ENCODE results near the gene CYB561D2.

Gene CYB561D2

DNA sequence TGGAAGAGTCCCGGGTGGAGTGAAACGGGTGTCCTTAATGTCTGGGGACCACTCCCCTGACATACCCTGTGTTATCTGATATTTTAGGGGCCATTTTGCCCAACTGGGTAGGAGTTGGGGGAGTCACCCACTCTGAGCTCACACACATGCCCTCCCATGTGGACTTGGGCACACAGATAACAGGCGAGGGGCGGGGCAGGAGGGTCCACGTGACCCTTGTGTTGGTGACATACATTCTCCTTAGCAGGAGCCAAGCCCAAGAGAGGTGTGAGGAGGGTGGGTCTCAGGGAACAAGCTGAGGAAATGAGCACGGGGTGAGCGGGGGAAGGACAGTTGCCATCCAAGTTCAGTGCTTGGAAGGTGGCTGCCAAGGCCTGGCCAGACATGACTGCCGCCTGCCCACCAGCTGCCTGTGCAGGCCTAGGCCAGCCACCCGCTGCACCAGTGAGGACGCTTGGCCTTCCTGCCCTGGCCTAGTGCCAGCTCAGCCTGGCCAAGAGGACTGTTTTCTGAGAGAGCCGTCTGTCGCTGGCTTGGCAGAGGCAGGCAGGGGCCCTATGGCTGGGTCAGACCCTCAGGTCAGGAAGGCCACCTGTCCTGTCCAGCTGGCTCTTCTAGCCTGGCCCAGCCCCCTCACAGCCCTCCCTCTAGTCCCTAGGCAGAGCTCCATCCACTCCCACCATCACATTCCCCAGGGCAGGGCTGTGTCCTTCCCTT lies 40.0 kb downstream of the CYB561D2 start:
- Histone ChIP-seq H3K36me3 (ENCODE audit: control insufficient read depth, insufficient read depth, low read length) (no peaks in the 10 kb centered on the region), H3K27ac (no peak overlapping the region), H3K4me3 (ENCODE audit: low read depth, low read length) (no peak overlapping the region), H3K27me3 (ENCODE audit: control insufficient read depth, insufficient read depth, low read length) (no peaks in the 10 kb centered on the region), H3K9me3 (ENCODE audit: control insufficient read depth, low read length) (no peaks in the 10 kb centered on the region), H3K79me2 (no peaks in the 10 kb centered on the region), H3K4me2 (ENCODE audit: low read length) (no peak overlapping the region), H3K9ac (no peak overlapping the region), H2AFZ (peak overlapping the region; percentile 56), H3K4me1 (peaks cover 11% of the 10 kb centered on the region)
- TF ChIP-seq, protein P1, sequence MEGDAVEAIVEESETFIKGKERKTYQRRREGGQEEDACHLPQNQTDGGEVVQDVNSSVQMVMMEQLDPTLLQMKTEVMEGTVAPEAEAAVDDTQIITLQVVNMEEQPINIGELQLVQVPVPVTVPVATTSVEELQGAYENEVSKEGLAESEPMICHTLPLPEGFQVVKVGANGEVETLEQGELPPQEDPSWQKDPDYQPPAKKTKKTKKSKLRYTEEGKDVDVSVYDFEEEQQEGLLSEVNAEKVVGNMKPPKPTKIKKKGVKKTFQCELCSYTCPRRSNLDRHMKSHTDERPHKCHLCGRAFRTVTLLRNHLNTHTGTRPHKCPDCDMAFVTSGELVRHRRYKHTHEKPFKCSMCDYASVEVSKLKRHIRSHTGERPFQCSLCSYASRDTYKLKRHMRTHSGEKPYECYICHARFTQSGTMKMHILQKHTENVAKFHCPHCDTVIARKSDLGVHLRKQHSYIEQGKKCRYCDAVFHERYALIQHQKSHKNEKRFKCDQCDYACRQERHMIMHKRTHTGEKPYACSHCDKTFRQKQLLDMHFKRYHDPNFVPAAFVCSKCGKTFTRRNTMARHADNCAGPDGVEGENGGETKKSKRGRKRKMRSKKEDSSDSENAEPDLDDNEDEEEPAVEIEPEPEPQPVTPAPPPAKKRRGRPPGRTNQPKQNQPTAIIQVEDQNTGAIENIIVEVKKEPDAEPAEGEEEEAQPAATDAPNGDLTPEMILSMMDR (IDR thresholded peaks at IDR 0.05): no peak

DNA sequence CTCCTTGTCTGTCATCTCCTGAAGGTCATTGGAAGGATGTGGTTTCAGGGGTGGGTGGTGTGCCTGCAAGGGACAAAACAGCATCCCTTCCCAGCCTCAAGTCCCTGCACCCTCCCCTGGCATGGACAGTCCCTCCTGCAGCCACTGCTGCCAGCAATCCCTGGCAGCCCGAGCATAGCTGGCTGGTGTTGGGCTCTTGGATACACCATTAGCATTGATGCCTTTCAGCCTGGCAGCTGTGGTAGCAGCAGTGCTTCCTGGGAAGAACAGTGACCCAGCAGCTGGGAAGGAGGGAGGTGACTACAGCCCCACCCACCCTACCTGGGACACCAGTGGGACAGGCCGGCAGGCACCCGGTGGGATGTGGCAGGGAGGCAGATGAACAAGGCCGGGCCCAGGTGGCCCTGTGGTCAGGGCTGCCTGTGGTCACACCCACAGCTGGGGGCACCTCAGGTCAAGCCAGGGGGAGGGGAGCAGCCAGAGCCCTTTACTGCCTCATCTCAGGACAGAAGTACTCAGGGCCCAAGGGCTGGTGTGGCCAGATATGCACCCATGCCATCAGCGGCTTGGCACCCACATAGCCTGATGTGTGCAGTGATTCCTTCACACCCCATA lies 41.5 kb downstream of the CYB561D2 start:
- no peaks in the 10 kb centered on the region for H3K79me2 ChIP-seq
- no peaks in the 10 kb centered on the region for H3K27me3 ChIP-seq (ENCODE audit: control insufficient read depth, insufficient read depth, low read length)
- peaks cover 11% of the 10 kb centered on the region for H3K4me1 ChIP-seq
- no peaks in the 10 kb centered on the region for H3K9me3 ChIP-seq (ENCODE audit: control insufficient read depth, low read length)
- no peak overlapping the region for H3K4me3 ChIP-seq (ENCODE audit: low read depth, low read length)
- TF ChIP-seq, protein P1 (IDR thresholded peaks at IDR 0.05): no peak
- H3K27ac ChIP-seq: no peak overlapping the region
- H3K4me2 ChIP-seq (ENCODE audit: low read length): no peak overlapping the region
- H3K36me3 ChIP-seq (ENCODE audit: control insufficient read depth, insufficient read depth, low read length): no peaks in the 10 kb centered on the region
- peak overlapping the region; percentile 38 for H2AFZ ChIP-seq
- no peak overlapping the region for H3K9ac ChIP-seq

DNA sequence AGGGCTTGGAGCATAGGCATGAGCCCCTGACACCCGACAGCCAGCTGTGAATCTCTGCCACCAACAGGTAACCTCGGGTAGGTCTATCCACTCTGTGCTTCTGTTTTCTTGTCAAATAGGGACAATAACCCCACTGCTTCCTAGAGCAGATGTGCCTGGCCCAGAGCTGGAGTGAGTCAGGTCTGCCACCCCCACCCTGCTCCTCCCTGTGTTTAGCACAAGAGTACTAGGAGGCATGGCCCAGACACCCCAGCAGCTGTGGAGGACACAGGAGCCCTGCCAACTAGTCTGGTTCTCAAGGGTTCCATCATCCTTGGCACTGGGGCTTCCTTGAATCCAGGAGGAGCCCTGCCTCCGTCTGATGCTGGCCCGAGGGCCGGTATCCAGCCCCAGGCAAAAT lies 42.4 kb downstream of the CYB561D2 start:
- Histone ChIP-seq H3K36me3 (ENCODE audit: control insufficient read depth, insufficient read depth, low read length) (no peaks in the 10 kb centered on the region), H3K27ac (no peak overlapping the region), H3K9me3 (ENCODE audit: control insufficient read depth, low read length) (no peaks in the 10 kb centered on the region), H3K4me2 (ENCODE audit: low read length) (no peak overlapping the region), H2AFZ (no peak overlapping the region), H3K9ac (no peak overlapping the region), H3K79me2 (no peaks in the 10 kb centered on the region), H3K4me3 (ENCODE audit: low read depth, low read length) (no peak overlapping the region), H3K4me1 (peaks cover 11% of the 10 kb centered on the region), H3K27me3 (ENCODE audit: control insufficient read depth, insufficient read depth, low read length) (no peaks in the 10 kb centered on the region)
- TF ChIP-seq, protein P1 (IDR thresholded peaks at IDR 0.05): no peak

DNA sequence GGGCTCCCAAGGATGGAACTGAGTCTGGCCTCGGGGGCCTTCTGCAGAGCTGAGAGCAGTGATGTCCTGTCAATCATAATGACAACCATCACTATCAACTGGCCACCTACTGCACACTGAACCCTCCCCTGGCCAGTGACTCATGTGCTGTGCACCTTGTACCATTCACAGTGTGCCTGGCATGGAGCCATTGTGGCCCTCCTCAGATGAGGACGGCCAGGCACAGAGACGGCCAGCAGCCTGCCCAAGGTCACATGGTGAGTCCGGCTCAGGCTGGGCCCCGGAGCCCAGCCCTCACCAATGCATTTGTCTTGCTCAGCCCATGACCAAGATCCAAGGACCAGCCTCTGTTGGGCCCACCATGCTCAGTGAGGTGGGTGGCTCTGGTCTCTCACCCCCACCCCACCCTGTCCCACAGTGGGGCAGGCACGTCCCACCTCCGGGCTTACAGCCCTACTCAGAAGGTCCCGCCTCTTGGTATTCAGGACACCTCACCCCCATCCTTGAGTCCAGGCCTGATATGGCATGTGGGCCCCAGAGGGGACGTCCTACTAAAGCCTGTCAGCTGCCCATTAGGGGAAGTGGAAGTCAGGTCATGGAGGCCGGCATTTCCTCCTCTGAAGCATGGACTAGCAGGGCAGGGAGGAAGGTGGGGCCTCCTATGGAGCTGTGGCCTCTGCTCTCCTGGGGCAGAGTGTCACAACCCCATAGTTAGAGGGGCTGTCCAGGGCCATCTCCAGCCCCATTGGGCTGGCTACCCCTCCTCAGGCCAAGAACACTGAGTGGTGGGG lies 44.6 kb downstream of the CYB561D2 start:
- H3K27ac ChIP-seq: no peak overlapping the region
- no peak overlapping the region for H2AFZ ChIP-seq
- no peaks in the 10 kb centered on the region for H3K9me3 ChIP-seq (ENCODE audit: control insufficient read depth, low read length)
- H3K27me3 ChIP-seq (ENCODE audit: control insufficient read depth, insufficient read depth, low read length): no peaks in the 10 kb centered on the region
- no peak overlapping the region for H3K9ac ChIP-seq
- TF ChIP-seq, protein P1 (IDR thresholded peaks at IDR 0.05): no peak
- H3K79me2 ChIP-seq: no peaks in the 10 kb centered on the region
- peaks cover 11% of the 10 kb centered on the region for H3K4me1 ChIP-seq
- no peak overlapping the region for H3K4me3 ChIP-seq (ENCODE audit: low read depth, low read length)
- no peak overlapping the region for H3K4me2 ChIP-seq (ENCODE audit: low read length)
- H3K36me3 ChIP-seq (ENCODE audit: control insufficient read depth, insufficient read depth, low read length): no peaks in the 10 kb centered on the region
